Measurements from ENCODE around the gene TLCD3A. TPM values are rescaled to one million over a fixed set of nuclear protein-coding genes. Genes with fewer than 3 reads are reported as not detected.

The TLCD3A gene
- polyA plus RNA-seq, 1 of the 3 experiments (the other 2 are of a cell fraction) = 31.7 TPM

- TF ChIP-seq RFX5 (IDR thresholded peaks at IDR 0.05; ENCODE audit: low read length) (no peak), EP300 (IDR thresholded peaks at IDR 0.05; ENCODE audit: borderline replicate concordance in 1 of 2, low read depth in 1 of 2, low read length in 1 of 2) (no peak), REST (IDR thresholded peaks at IDR 0.05; ENCODE audit: low read depth, low read length) (no peak), MXI1 (IDR thresholded peaks at IDR 0.05; ENCODE audit: low read depth, low read length) (peak; percentile 74), ELF1 (IDR thresholded peaks at IDR 0.05) (peak; percentile 67), FOXJ3 (CRISPR knock-in tag; IDR thresholded peaks at IDR 0.05) (peak; percentile 54; the same call in 1 of the 2 replicates), MAX (IDR thresholded peaks at IDR 0.05; ENCODE audit: low read depth) (no peak)
These were observed 19.7 kb downstream of the TLCD3A start, which contains the start of gene GEMIN4 (continued) for GRCh38 chr17:752002-752619.

- peak overlapping the region; percentile 95 for H3K4me2 ChIP-seq
- peak overlapping the region; percentile 95; the same call in 1 of the 2 replicates for H2AFZ ChIP-seq (ENCODE audit: low read depth)
- 85% methylated on average over 31 of the region's 43 CpGs for WGBS (ENCODE audit: low lambda C conversion rate)
- ChIA-PET CTCF (interaction anchor here (0.7 to 2.5 kb wide), 14 partner anchors 9 to 341 kb away, joined by 3 to 13 read pairs (median 4); partner anchors contain the start of genes GLOD4, MRM3, TIMM22 and VPS53), POLR2A (interaction anchor here (0.6 to 0.8 kb wide), 2 partner anchors 29 kb away, joined by 3 to 4 read pairs; partner anchors contain the start of genes GLOD4 and MRM3)
- peaks cover 31% of the 10 kb centered on the region for H3K79me2 ChIP-seq (ENCODE audit: insufficient read depth)
- no peaks in the 10 kb centered on the region for H3K9me3 ChIP-seq
- peak overlapping the region; percentile 87 for H3K9ac ChIP-seq
- H3F3A ChIP-seq (replicated peaks; ENCODE audit: insufficient read depth) = peaks cover 25% of the 10 kb centered on the region
- H3K9me2 ChIP-seq = no peaks in the 10 kb centered on the region
- H3K27me3 ChIP-seq (ENCODE audit: insufficient read depth) = no peaks in the 10 kb centered on the region
- peaks cover 12% of the 10 kb centered on the region in 2 experiments for H3K36me3 ChIP-seq (replicated peaks in 1 of 2; ENCODE audit: control insufficient read depth in 1 of 2, insufficient read depth in 2 of 2, low read length in 1 of 2)
- DNase-seq = peak; percentile 68
- TF ChIP-seq SIN3A (IDR thresholded peaks at IDR 0.05; ENCODE audit: borderline replicate concordance, low read depth, low read length) (no peak), RCOR1 (IDR thresholded peaks at IDR 0.05; ENCODE audit: low read length) (no peak), TCF12 (IDR thresholded peaks at IDR 0.05) (no peak), POLR2AphosphoS5 (IDR thresholded peaks at IDR 0.05; ENCODE audit: low read depth, low read length) (no peak), FOXJ3 (CRISPR knock-in tag; IDR thresholded peaks at IDR 0.05) (no peak), MEF2A (IDR thresholded peaks at IDR 0.05; ENCODE audit: borderline replicate concordance, low read depth) (no peak), USF2 (IDR thresholded peaks at IDR 0.05; ENCODE audit: borderline replicate concordance, low read depth, low read length) (no peak), MAX (IDR thresholded peaks at IDR 0.05; ENCODE audit: low read depth) (no peak), TAF1 (IDR thresholded peaks at IDR 0.05; ENCODE audit: borderline replicate concordance, low read depth, low read length) (no peak), NRF1 (IDR thresholded peaks at IDR 0.05; ENCODE audit: low read depth, low read length) (no peak)
- peak overlapping the region in 1 of 2 experiments; percentile 60; a peak in 1 of 4 replicates for H3K27ac ChIP-seq (ENCODE audit: low read depth in 2 of 2, low read length in 1 of 2)
- peaks cover 5 to 18% of the 10 kb centered on the region in 2 experiments; a peak in 2 of 4 replicates for H3K4me1 ChIP-seq (ENCODE audit: control insufficient read depth in 1 of 2, insufficient read depth in 2 of 2, low read depth in 1 of 2, low read length in 1 of 2)
- H3K4me3 ChIP-seq (ENCODE audit: low read depth in 2 of 2, low read length in 1 of 2) = peak overlapping the region; percentile 77 to 84
- H4K20me1 ChIP-seq (ENCODE audit: insufficient read depth) = no peaks in the 10 kb centered on the region
These were observed 20.3 kb downstream of the TLCD3A start for GRCh38 chr17:752620-753219.
